ELF-1 (cell line): Measurements from ENCODE around the gene TSEN2.
A peak's percentile ranks its signal among the peaks of the same experiment; 100 is the strongest.

ENCODE experiments used
- DNase-seq: peaks from one replicate; pipeline ENCODE4 v3.0.0-alpha.2; 2016; ENCODE audit warnings: low read depth, low spot score

The TSEN2 gene

GRCh38 chr3:12549971-12550760, 65.9 kb downstream of the TSEN2 start:
- no peak for DNase-seq

DNA sequence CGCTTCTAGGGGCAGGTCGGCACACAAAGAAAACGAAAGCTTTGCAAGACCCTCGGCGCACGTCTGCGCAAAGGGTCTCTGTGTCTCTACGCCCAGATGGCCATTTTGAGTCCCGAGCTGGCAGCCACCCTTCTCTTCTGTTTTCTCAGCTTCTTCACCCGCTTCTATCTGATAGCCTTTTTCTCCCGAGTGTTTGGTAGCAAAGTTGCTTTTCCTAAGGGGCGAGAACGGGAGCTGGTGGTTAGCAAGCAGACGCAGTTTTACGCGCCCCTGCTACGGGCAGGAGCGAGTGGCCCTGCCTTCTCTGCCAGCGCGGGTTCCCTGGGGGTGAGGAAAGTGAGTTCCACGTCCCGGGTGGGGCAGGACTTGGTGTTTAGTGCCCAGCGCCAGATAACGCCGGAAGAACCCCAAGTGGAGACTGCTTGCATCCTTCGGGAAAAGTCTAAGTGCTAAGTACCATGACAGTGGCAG, 69.7 kb downstream of the TSEN2 start:
- DNase-seq, result peak; percentile 60

DNA sequence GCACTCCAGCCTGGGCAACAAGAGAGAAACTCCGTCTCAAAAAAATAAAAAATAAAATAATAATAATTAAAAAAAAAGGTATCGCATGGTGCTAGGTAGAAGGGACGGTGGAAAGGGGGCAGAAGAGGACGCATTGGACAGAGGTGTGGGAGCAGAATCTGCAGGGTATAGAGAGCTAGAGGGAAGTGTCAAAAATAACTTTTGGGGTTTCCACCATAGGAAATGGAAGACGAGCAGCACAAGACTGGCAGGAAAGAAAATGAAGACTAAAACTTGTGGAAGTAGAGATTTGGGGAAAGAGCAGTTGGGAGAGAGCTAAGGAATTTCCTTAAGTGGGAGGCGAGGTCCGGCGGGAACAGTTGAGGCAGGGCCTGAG, 72.0 kb downstream of the TSEN2 start:
- no peak for DNase-seq

DNA sequence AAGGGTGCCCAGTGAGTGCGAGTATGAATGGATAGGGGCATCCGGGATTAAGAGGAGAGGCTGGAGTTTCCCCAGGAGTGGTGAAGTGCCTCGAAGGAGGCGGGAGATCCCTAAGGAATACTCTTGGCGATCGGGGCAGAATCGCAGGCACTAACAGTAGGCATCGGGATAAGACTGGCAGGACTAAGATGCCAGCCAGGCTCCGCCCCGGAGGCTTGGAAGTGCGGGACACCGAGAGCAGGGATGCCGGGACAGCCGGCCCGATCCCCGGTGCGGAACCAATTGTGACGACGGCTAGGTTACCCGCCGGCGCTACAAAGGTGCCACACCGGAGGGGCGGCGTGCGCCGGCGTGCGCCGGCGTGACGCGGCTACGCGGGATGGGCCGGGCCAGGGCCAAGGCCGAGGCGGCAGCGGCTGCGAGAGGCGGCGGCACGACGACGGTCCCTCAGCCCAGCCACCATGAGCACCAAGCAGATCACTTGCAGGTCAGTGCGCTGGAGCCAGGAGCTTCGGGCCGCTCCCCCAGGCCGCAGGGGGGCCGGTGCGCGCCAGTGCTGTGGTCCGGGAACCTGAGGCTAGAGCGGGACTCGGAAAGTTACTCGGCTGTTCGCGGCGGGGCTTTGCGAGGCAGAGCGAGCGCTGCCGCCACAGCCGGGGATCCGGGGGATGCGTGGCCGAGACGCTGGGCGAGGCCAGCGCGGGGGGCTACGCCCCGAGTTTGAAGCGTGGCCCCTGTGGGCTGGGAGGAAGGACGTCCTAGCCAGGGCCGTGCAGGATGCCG, 72.6 kb downstream of the TSEN2 start, which contains the start of gene MKRN2:
TSS of gene MKRN2 (plus strand) at position 398 of the 783 bp plus-strand sequence. CDS start at position 462, 64 bp downstream.
- peak; percentile 90 for DNase-seq

- DNase-seq, result no peak
These were observed 73.3 kb downstream of the TSEN2 start for GRCh38 chr3:12557473-12558100.

DNA sequence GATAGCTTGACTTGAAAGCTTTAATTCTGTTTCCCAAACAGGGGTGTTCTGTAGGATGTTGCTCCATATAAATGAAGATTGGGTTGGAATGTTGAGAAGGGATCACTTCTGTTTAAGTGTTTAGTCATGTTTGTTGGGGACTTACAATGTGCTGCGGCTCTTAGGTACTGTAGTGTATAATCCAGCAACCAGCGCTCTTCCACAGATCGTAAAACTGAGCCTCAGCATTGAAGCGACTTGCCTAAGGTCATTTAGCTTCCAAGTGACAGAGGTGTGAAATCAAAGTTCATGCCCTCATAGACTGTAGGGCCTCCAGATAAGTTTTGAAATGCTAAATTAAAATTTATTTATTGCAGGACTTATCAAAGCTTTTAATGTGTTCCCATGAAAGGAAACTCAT, 74.4 kb downstream of the TSEN2 start:
- DNase-seq, result peak; percentile 55

GRCh38 chr3:12559520-12559919, 75.2 kb downstream of the TSEN2 start:
- no peak for DNase-seq

- no peak for DNase-seq
These were observed 76.4 kb downstream of the TSEN2 start for GRCh38 chr3:12560505-12561190.

DNA sequence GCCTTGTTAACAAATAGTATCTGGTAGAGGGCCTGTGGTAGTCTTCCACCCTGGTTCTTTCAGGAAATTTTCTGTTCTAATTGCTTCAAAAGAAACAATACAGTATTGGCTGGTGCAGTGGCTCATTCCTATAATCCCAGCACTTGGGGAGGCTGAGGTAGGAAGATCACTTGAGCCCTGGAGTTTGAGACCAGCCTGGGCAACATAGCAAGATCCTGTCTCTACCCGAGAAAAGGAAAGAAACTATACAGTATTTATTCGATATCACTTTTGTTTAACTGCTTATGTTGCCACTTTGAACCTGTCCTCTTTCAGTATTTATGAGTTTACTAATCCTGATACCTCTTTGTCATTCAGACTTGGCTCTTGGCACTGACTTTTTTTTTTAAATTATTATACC, 77.1 kb downstream of the TSEN2 start:
- no peak for DNase-seq

DNA sequence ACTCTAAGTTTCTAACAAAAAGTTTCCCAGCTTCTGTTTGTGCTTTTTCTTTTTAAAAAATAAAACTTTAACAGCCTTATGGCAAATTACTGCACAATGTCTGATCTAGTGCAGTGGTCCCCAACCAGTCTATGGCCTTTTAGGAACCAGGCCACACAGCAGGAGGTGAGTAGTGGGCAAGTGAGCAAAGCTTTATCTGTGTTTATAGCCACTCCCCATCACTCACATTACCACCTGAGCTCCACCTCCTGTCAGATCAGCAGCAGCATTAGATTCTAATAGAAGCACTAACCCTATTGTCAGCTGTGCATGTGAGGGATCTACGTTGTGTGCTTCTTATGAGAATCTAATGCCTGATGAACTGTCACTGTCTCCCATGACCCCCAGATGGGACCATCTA, 78.2 kb downstream of the TSEN2 start:
- no peak for DNase-seq

GRCh38 chr3:12566976-12567375, 82.7 kb downstream of the TSEN2 start:
- DNase-seq, result no peak

GRCh38 chr3:12568747-12569146, 84.5 kb downstream of the TSEN2 start:
- no peak for DNase-seq

GRCh38 chr3:12569836-12570235, 85.6 kb downstream of the TSEN2 start:
- DNase-seq, result no peak

- no peak for DNase-seq
These were observed 87.7 kb downstream of the TSEN2 start for GRCh38 chr3:12571986-12572385.

DNA sequence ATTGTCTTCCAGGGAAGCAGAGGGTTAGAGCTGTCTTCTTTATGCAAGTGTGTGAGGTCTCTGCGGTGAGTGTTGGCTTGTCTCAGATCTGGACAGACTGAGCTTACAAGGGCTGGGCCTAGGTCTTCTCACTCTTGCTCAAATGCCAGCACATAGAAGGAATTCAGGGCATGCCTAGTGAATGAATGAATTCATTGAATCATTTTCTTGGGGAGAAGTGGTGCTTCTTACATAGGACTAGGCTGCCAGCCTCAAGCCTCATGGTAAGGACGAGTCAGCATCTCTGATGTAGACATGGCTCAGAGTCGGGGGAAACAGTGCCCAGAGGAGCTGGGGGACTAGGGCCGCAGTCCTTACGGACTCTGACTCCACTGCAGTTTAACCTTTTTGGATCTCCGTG, 89.9 kb downstream of the TSEN2 start:
- no peak for DNase-seq

GRCh38 chr3:12574661-12575060, 90.4 kb downstream of the TSEN2 start:
- no peak for DNase-seq

- no peak for DNase-seq
These were observed 93.1 kb downstream of the TSEN2 start for GRCh38 chr3:12577379-12577778.

DNA sequence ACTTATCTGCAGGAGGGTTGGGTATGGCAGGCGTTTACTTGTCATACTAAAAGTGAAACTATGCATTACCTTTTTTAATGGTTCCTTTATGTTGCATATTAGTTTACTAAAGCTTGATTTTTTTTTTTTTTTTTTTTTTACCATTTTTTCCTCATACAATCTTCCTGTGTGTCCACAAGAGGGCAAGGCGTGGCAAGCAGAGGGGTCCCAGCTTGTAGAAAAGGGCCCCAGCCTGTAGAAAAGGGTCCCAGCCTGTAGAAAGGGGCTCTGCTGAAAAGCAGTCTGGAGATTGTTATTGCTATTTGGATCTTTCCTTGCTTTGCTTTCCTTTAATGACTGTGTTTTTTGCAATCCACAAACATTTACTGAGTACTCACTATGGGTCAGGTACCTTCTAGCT, 94.5 kb downstream of the TSEN2 start:
- no peak for DNase-seq

DNA sequence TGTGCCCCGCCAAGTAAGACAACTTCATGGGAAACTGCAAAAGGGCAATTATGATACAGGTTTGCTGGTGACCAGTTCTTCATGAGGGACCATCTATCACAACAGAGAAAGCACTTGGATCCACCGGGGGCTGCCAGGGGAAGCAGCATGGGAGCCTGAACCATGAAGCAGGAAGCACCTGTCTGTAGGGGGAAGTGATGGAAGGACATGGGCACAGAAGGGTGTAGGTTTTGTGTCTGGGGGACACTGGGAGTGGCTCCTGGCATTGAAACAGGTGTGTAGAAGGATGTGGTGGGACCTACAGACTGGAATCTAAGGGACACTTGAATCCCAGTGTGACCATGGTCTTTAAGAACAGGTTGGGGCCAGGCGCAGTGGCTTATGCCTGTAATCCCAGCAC, 95.2 kb downstream of the TSEN2 start:
- DNase-seq, result no peak

- DNase-seq, result no peak
These were observed 95.6 kb downstream of the TSEN2 start for GRCh38 chr3:12579905-12580304.

DNA sequence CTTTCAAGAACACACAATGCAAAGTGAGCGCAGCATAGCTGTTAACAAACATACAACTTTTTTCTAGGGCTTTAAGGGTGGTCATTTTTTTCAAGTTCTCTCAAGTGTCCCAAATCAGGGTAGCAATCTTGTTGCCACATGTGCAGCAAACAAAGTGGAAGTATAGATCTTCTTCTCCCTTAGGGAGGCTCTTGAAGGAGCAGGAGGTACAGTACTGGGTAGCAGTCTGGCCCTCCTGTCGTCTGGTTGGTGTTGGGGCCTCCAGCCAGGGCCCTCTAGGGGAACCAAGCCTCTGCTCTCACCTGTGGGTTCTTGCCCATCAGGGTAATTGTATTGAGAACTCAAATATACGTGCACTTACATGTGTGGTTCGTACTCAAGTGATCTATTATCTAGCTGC, 98.5 kb downstream of the TSEN2 start:
- DNase-seq, result no peak
